ENCODE measurements around the gene FKRP.

- TF ChIP-seq CTCF (conservative IDR thresholded peaks at IDR 0.05) (no peak), ZFX (IDR thresholded peaks at IDR 0.05) (no peak)
Observed at GRCh38 chr19:46716672-46717033, 29.2 kb upstream of the FKRP start.
